Activated CD8-positive, alpha-beta memory T cell treated with anti-CD3 and anti-CD28 coated beads for 24 hours (primary cell): Measurements from ENCODE around the gene LAIR1.
"Not testable (repeated sequence)": the region's sequence is repeated elsewhere in the genome, so short reads cannot be mapped to it uniquely, and the experiment has no call there.

Source experiments
- DNase-seq: peaks from one replicate; pipeline ENCODE4 v3.0.0-alpha.2; 2020

The LAIR1 gene

GRCh38 chr19:54375181-54375938 is 10.6 kb upstream of the LAIR1 start:
- not testable (repeated sequence) for DNase-seq

- no peak for DNase-seq
Observed at GRCh38 chr19:54373781-54374631, 9.3 kb upstream of the LAIR1 start.

- not testable (repeated sequence) for DNase-seq
Observed at GRCh38 chr19:54371453-54371852, 6.7 kb upstream of the LAIR1 start.

GRCh38 chr19:54370434-54370796 is 5.7 kb upstream of the LAIR1 start:
- DNase-seq = not testable (repeated sequence)

- DNase-seq = not testable (repeated sequence)
Observed at GRCh38 chr19:54369688-54370433, 5.1 kb upstream of the LAIR1 start.

GRCh38 chr19:54369082-54369687 is 4.5 kb upstream of the LAIR1 start:
- DNase-seq = no peak

- no peak for DNase-seq
Observed at GRCh38 chr19:54366811-54367210, 2.1 kb upstream of the LAIR1 start.

GRCh38 chr19:54365798-54366197 is 1.1 kb upstream of the LAIR1 start:
- not testable (repeated sequence) for DNase-seq

- not testable (repeated sequence) for DNase-seq
Observed at GRCh38 chr19:54361680-54362422, 2.9 kb downstream of the LAIR1 start.

GRCh38 chr19:54359149-54359820 is 5.4 kb downstream of the LAIR1 start:
- DNase-seq = peak; percentile 87

GRCh38 chr19:54357381-54357780 is 7.3 kb downstream of the LAIR1 start:
- DNase-seq = no peak

GRCh38 chr19:54356444-54357056 is 8.2 kb downstream of the LAIR1 start:
- no peak for DNase-seq

- DNase-seq = no peak
Observed at GRCh38 chr19:54355675-54356074, 9.1 kb downstream of the LAIR1 start.

- DNase-seq = no peak
Observed at GRCh38 chr19:54354761-54355160, 10.0 kb downstream of the LAIR1 start.

GRCh38 chr19:54352546-54352945 is 12.2 kb downstream of the LAIR1 start:
- no peak for DNase-seq

- no peak for DNase-seq
Observed at GRCh38 chr19:54352041-54352440, 12.7 kb downstream of the LAIR1 start.

- no peak for DNase-seq
Observed at GRCh38 chr19:54351474-54351873, 13.3 kb downstream of the LAIR1 start.

- DNase-seq = no peak
Observed at GRCh38 chr19:54345938-54346386, 18.8 kb downstream of the LAIR1 start.

GRCh38 chr19:54343868-54344267 is 20.9 kb downstream of the LAIR1 start:
- DNase-seq = no peak

GRCh38 chr19:54341295-54341694 is 23.4 kb downstream of the LAIR1 start:
- DNase-seq = no peak
